HEK293T (cell line): Measurements from ENCODE around the gene MYOM3.

Experiments
- ARNT ChIP-seq: fragments of 450-650 bp; IDR thresholded peaks from 2 replicates; pipeline ENCODE4 v1.6.1; 2017; ENCODE audit warnings: mild to moderate bottlenecking
- BHLHE40 ChIP-seq: fragments of 450-650 bp; IDR thresholded peaks from 2 replicates; pipeline ENCODE4 v1.6.1; 2016; ENCODE audit warnings: mild to moderate bottlenecking, moderate library complexity, borderline replicate concordance
- CTBP1 ChIP-seq: fragments of 450-650 bp; IDR thresholded peaks from 2 replicates; pipeline ENCODE4 v1.6.1; 2016; ENCODE audit warnings: borderline replicate concordance
- ELF4 ChIP-seq: fragments of 450-650 bp; IDR thresholded peaks from 2 replicates; pipeline ENCODE4 v1.6.1; 2017; ENCODE audit warnings: antibody characterized with exemption
- FOXA1 ChIP-seq: fragments of 450-650 bp; IDR thresholded peaks from 2 replicates; pipeline ENCODE4 v1.6.1; 2016; ENCODE audit warnings: mild to moderate bottlenecking
- FOXM1 ChIP-seq: fragments of 450-650 bp; IDR thresholded peaks from 2 replicates; pipeline ENCODE4 v1.6.1; 2017; ENCODE audit warnings: mild to moderate bottlenecking, borderline replicate concordance
- HDGF ChIP-seq: fragments of 450-650 bp; IDR thresholded peaks from 2 replicates; pipeline ENCODE4 v1.6.1; 2017; ENCODE audit warnings: antibody characterized with exemption, borderline replicate concordance
- LEF1 ChIP-seq: fragments of 450-650 bp; IDR thresholded peaks from 2 replicates; pipeline ENCODE4 v1.6.1; 2017; ENCODE audit warnings: mild to moderate bottlenecking, borderline replicate concordance
- SP1 ChIP-seq: fragments of 450-650 bp; IDR thresholded peaks from 2 replicates; pipeline ENCODE4 v1.6.1; 2017
- SUZ12 ChIP-seq: fragments of 450-650 bp; IDR thresholded peaks from 2 replicates; pipeline ENCODE4 v1.6.1; 2016; ENCODE audit warnings: mild to moderate bottlenecking
- TARDBP ChIP-seq: fragments of 450-650 bp; IDR thresholded peaks from 2 replicates; pipeline ENCODE4 v1.6.1; 2016
- ZNF384 ChIP-seq: fragments of 450-650 bp; IDR thresholded peaks from 2 replicates; pipeline ENCODE4 v1.6.1; 2016

GRCh38 chr1:24077278-24077978 lies 34.5 kb downstream of the MYOM3 start:
- TF ChIP-seq ZNF384 (no peak), SP1 (no peak), BHLHE40 (no peak), SUZ12 (no peak), ARNT (no peak), TARDBP (no peak), CTBP1 (no peak), ELF4 (no peak), LEF1 (no peak), FOXM1 (no peak), FOXA1 (no peak), HDGF (no peak)
